Measurements from ENCODE around the gene ANK2. TPM values are rescaled to one million over a fixed set of nuclear protein-coding genes. Genes with fewer than 3 reads are reported as not detected.

ANK2 gene
- total RNA-seq, 1 donor from 2014 or later, result 6.5 TPM

GRCh38 chr4:113285501-113285900, 236.0 kb downstream of the ANK2 start:
- DNase-seq (ENCODE audit: low read depth), result no peak
- H3K4me3 ChIP-seq (ENCODE audit: low read depth, low read length), result no peak overlapping the region
- no peak for TF ChIP-seq CTCF (conservative IDR thresholded peaks at IDR 0.05; ENCODE audit: low read depth, low read length)

GRCh38 chr4:113288257-113288656, 238.8 kb downstream of the ANK2 start:
- TF ChIP-seq CTCF (conservative IDR thresholded peaks at IDR 0.05; ENCODE audit: low read depth, low read length), result no peak
- no peak for DNase-seq (ENCODE audit: low read depth)
- no peak overlapping the region for H3K4me3 ChIP-seq (ENCODE audit: low read depth, low read length)

- no peak for TF ChIP-seq CTCF (conservative IDR thresholded peaks at IDR 0.05; ENCODE audit: low read depth, low read length)
Measured at GRCh38 chr4:113288696-113289095, 239.2 kb downstream of the ANK2 start.

GRCh38 chr4:113289766-113290165, 240.3 kb downstream of the ANK2 start:
- no peak for TF ChIP-seq CTCF (conservative IDR thresholded peaks at IDR 0.05; ENCODE audit: low read depth, low read length)
- no peak for DNase-seq (ENCODE audit: low read depth)
- H3K4me3 ChIP-seq (ENCODE audit: low read depth, low read length), result no peak overlapping the region

More at GRCh38 chr4:113288696-113289095, 239.2 kb downstream of the ANK2 start:
- no peak overlapping the region for H3K4me3 ChIP-seq (ENCODE audit: low read depth, low read length)
- DNase-seq (ENCODE audit: low read depth), result no peak

GRCh38 chr4:113290666-113291065, 241.2 kb downstream of the ANK2 start:
- TF ChIP-seq CTCF (conservative IDR thresholded peaks at IDR 0.05; ENCODE audit: low read depth, low read length), result no peak
- H3K4me3 ChIP-seq (ENCODE audit: low read depth, low read length), result no peak overlapping the region
- no peak for DNase-seq (ENCODE audit: low read depth)

- TF ChIP-seq CTCF (conservative IDR thresholded peaks at IDR 0.05; ENCODE audit: low read depth, low read length), result no peak
- DNase-seq (ENCODE audit: low read depth), result no peak
- H3K4me3 ChIP-seq (ENCODE audit: low read depth, low read length), result no peak overlapping the region
Measured at GRCh38 chr4:113292371-113293042, 243.1 kb downstream of the ANK2 start.

- TF ChIP-seq CTCF (conservative IDR thresholded peaks at IDR 0.05; ENCODE audit: low read depth, low read length), result no peak
- no peak for DNase-seq (ENCODE audit: low read depth)
- H3K4me3 ChIP-seq (ENCODE audit: low read depth, low read length), result no peak overlapping the region
Measured at GRCh38 chr4:113293043-113293560, 243.6 kb downstream of the ANK2 start.

All from epithelial cell of proximal tubule (primary cell).